ENCODE results near the gene USP5.

DNA sequence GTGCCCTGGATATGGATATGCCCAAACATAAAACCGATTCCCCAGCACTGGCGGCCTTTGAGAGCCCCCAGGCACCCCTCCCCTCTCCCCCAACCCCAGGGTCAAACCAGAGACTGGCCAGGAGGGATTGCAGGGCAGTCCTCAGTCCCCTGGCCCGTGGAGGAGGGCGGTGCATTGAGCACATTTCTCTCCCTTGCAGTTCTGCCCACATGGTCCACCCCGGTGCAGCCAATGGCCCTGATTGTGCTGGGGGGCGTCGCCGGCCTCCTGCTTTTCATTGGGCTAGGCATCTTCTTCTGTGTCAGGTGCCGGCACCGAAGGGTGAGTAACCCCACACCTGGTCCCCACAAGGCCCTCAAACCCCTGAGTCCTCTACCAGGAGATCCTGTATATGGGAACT is 33.7 kb upstream of the USP5 start:
- TF ChIP-seq, protein P1, sequence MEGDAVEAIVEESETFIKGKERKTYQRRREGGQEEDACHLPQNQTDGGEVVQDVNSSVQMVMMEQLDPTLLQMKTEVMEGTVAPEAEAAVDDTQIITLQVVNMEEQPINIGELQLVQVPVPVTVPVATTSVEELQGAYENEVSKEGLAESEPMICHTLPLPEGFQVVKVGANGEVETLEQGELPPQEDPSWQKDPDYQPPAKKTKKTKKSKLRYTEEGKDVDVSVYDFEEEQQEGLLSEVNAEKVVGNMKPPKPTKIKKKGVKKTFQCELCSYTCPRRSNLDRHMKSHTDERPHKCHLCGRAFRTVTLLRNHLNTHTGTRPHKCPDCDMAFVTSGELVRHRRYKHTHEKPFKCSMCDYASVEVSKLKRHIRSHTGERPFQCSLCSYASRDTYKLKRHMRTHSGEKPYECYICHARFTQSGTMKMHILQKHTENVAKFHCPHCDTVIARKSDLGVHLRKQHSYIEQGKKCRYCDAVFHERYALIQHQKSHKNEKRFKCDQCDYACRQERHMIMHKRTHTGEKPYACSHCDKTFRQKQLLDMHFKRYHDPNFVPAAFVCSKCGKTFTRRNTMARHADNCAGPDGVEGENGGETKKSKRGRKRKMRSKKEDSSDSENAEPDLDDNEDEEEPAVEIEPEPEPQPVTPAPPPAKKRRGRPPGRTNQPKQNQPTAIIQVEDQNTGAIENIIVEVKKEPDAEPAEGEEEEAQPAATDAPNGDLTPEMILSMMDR (conservative IDR thresholded peaks at IDR 0.05; ENCODE audit: low read length) = no peak
- TF ChIP-seq EZH2phosphoT487 (IDR thresholded peaks at IDR 0.05; ENCODE audit: borderline replicate concordance, low read depth, low read length) = no peak

Data from OCI-LY7 (cell line).